OCI-LY7 (cell line): ENCODE results near the gene CTBP2.

Experiments used
- CTCF ChIP-seq: fragments of 200-600 bp; sonication (generic); conservative IDR thresholded peaks from 2 replicates; pipeline ENCODE4 v1.5.1; 2014; ENCODE audit warnings: mild to moderate bottlenecking, antibody characterized with exemption, low read length, moderate library complexity, mixed read lengths
- EZH2phosphoT487 ChIP-seq: fragments of 200-600 bp; sonication (generic); IDR thresholded peaks from 2 replicates; pipeline ENCODE4 v1.6.1; 2018; ENCODE audit warnings: low read depth, borderline replicate concordance, mild to moderate bottlenecking, mixed run types, antibody characterized with exemption, low read length, moderate library complexity, mixed read lengths

DNA sequence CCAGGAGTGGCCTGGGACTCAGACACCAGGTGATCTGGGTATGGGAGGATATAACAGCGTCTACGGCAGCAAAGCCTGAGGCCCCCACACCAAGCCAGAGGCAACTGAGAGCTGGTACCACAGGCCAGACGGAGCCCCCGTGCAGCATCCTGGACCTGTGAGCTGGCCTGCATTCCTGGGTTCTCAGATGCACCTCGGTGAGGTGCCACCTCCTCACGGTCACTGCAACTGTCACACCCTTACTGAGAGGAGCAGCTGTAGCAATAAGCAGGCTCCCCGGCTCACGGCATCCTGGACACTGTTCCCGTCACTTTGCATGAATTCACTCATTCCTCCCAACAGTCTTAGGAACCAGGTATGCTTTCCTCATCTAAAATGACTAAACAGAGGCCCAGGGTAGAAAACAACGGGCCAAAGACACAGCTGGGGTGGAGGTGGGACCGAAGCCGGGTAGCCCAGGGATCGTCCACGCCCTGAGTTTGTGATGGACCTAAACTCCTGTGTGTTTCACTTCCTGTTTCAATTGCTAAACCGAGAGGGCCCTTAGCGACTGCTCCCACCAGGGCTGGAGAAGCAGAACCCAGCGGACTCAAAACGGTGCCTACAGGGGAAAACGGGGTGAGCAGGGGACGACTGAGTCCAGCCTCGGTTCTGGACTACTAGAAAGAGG lies 98.7 kb downstream of the CTBP2 start:
- TF ChIP-seq EZH2phosphoT487 (no peak), CTCF (no peak)
